ENCODE results near the gene SERPINB13.

SERPINB13 gene

DNA sequence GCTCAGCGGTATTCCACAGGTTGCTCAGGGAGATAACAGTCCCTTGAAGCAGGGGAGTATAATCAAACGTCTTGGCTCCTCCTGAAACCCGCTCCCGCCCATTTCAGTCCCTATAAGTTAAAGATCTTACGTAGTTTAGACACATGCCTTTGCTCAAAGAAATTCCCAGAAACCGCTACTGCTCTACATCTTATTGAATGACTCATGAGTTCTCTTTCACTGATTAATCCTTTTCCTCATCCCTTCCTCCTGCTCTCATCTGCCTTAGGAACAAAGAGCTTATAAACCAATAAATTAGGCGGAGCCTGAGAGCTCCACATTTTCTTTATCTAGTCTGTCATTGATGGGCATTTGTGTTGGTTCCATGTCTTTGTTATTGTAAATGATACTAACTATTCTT, 61.1 kb downstream of the SERPINB13 start:
- no peak for DNase-seq (ENCODE audit: low spot score)
